ENCODE results near the gene AUTS2. TPM values are rescaled to one million over a fixed set of nuclear protein-coding genes. Genes with fewer than 3 reads are reported as not detected.
A peak's percentile ranks its signal among the peaks of the same experiment; 100 is the strongest.

AUTS2 gene
- total RNA-seq, 1 experiment from 2014 or later: 42.1 TPM

- H3K36me3 ChIP-seq (ENCODE audit: insufficient read depth, low read length, poor library complexity, severe bottlenecking): no peaks in the 10 kb centered on the region
- peaks cover 30% of the 10 kb centered on the region for H3K4me1 ChIP-seq (ENCODE audit: insufficient read depth, low read length, poor library complexity, severe bottlenecking)
- H3K4me3 ChIP-seq (ENCODE audit: low read depth, low read length, poor library complexity, severe bottlenecking): no peak overlapping the region
- H3K27ac ChIP-seq (ENCODE audit: low read depth, low read length, poor library complexity, severe bottlenecking): no peak overlapping the region
- POLR2A ChIA-PET (ENCODE audit: low non-redundant PET): no interaction called here
- intact Hi-C loops (cut with micrococcal nuclease; ENCODE audit: unreplicated experiment): no loop called here
- BruUV-seq (replicated peaks): no TSS peak
- no peak for DNase-seq (ENCODE audit: low spot score)
- no peaks in the 10 kb centered on the region for H3K27me3 ChIP-seq (replicated peaks; ENCODE audit: insufficient read depth, low read depth, low read length, poor library complexity)
- no peaks in the 10 kb centered on the region for H3K9me3 ChIP-seq (ENCODE audit: low read depth, low read length, poor library complexity, severe bottlenecking)
- CTCF ChIA-PET: no interaction called here
- TF ChIP-seq, protein P1, sequence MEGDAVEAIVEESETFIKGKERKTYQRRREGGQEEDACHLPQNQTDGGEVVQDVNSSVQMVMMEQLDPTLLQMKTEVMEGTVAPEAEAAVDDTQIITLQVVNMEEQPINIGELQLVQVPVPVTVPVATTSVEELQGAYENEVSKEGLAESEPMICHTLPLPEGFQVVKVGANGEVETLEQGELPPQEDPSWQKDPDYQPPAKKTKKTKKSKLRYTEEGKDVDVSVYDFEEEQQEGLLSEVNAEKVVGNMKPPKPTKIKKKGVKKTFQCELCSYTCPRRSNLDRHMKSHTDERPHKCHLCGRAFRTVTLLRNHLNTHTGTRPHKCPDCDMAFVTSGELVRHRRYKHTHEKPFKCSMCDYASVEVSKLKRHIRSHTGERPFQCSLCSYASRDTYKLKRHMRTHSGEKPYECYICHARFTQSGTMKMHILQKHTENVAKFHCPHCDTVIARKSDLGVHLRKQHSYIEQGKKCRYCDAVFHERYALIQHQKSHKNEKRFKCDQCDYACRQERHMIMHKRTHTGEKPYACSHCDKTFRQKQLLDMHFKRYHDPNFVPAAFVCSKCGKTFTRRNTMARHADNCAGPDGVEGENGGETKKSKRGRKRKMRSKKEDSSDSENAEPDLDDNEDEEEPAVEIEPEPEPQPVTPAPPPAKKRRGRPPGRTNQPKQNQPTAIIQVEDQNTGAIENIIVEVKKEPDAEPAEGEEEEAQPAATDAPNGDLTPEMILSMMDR (conservative IDR thresholded peaks at IDR 0.05; ENCODE audit: low read depth, low read length): no peak
- no peak for TF ChIP-seq EZH2 (IDR thresholded peaks at IDR 0.05; ENCODE audit: borderline replicate concordance, low read depth, low read length, poor library complexity, severe bottlenecking)
These were observed 287.2 kb downstream of the AUTS2 start for GRCh38 chr7:69885431-69885830.

DNA sequence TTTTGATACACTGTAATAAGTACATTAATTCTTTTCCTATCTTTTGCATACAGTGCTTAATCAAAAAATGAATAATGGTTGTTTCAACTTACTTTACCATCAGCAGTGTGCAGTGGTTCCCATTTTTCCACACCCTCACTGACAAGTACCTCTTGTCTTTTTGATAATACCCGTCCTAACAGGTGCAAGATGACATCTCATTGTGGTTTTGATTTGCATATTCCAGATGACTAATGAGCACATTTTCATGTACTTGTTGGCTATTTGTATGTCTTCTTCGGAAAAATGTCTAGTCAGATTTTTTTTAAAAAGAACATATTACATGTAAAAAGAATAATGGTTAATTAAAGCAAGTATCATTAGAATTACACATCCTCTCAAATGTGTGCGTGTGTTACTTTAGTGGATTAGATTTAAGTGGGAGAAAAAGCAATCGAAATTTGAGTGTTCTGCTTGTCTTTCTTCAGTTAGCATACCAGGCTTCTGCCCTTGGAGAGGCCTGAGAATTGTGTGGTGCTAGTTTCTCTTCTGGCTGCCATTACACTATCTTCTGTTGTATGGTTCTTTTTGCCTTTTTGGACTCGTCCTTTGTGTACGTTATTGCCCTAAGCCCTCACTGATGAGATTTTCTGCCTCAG is 291.2 kb downstream of the AUTS2 start:
- no peak for DNase-seq (ENCODE audit: low spot score)

DNA sequence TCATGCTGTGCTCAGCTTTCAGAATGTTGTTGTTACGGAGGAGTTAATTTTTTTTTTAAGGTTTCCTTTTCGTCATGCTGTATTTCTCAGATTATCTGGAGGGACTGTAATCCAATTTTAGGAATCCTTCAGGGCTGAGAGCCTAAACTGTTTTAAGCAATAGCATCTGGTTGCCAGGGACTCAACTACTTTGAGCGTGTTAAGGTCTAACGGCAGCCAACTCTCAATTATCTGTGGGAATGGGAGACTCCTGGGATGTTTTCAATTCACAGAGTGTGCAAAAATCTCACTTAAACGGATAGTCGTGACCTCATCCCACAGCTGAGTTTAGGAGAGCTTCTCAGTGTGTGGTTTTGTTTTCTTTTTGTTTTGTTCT is 291.7 kb downstream of the AUTS2 start:
- no TSS peak for BruUV-seq (replicated peaks)
- Histone ChIP-seq H3K27me3 (replicated peaks; ENCODE audit: insufficient read depth, low read depth, low read length, poor library complexity) (no peaks in the 10 kb centered on the region), H3K4me3 (ENCODE audit: low read depth, low read length, poor library complexity, severe bottlenecking) (no peak overlapping the region), H3K36me3 (ENCODE audit: insufficient read depth, low read length, poor library complexity, severe bottlenecking) (no peaks in the 10 kb centered on the region), H3K9me3 (ENCODE audit: low read depth, low read length, poor library complexity, severe bottlenecking) (no peaks in the 10 kb centered on the region), H3K4me1 (ENCODE audit: insufficient read depth, low read length, poor library complexity, severe bottlenecking) (peaks cover 21% of the 10 kb centered on the region), H3K27ac (ENCODE audit: low read depth, low read length, poor library complexity, severe bottlenecking) (no peak overlapping the region)
- intact Hi-C loops (cut with micrococcal nuclease; ENCODE audit: unreplicated experiment): loop anchor here (5.0 kb wide), 2 partner anchors 63 to 1213 kb away; no protein-coding TSS in a partner anchor
- peak; percentile 91 for DNase-seq (ENCODE audit: low spot score)
- TF ChIP-seq EZH2 (IDR thresholded peaks at IDR 0.05; ENCODE audit: borderline replicate concordance, low read depth, low read length, poor library complexity, severe bottlenecking): no peak
- TF ChIP-seq, protein P1 (conservative IDR thresholded peaks at IDR 0.05; ENCODE audit: low read depth, low read length): no peak
- CTCF ChIA-PET: no interaction called here
- POLR2A ChIA-PET (ENCODE audit: low non-redundant PET): no interaction called here

More for the DNA sequence above, 291.2 kb downstream of the AUTS2 start:
- Histone ChIP-seq H3K4me1 (ENCODE audit: insufficient read depth, low read length, poor library complexity, severe bottlenecking) (peaks cover 22% of the 10 kb centered on the region), H3K4me3 (ENCODE audit: low read depth, low read length, poor library complexity, severe bottlenecking) (no peak overlapping the region), H3K36me3 (ENCODE audit: insufficient read depth, low read length, poor library complexity, severe bottlenecking) (no peaks in the 10 kb centered on the region), H3K27me3 (replicated peaks; ENCODE audit: insufficient read depth, low read depth, low read length, poor library complexity) (no peaks in the 10 kb centered on the region), H3K27ac (ENCODE audit: low read depth, low read length, poor library complexity, severe bottlenecking) (no peak overlapping the region), H3K9me3 (ENCODE audit: low read depth, low read length, poor library complexity, severe bottlenecking) (no peaks in the 10 kb centered on the region)
- POLR2A ChIA-PET (ENCODE audit: low non-redundant PET): no interaction called here
- CTCF ChIA-PET: no interaction called here
- no TSS peak for BruUV-seq (replicated peaks)
- no peak for TF ChIP-seq EZH2 (IDR thresholded peaks at IDR 0.05; ENCODE audit: borderline replicate concordance, low read depth, low read length, poor library complexity, severe bottlenecking)
- TF ChIP-seq, protein P1 (conservative IDR thresholded peaks at IDR 0.05; ENCODE audit: low read depth, low read length): no peak
- intact Hi-C loops (cut with micrococcal nuclease; ENCODE audit: unreplicated experiment): no loop called here

Data from A673 (cell line).